Spleen (tissue), 11 donors: ENCODE results near the gene ABCA4. TPM values are rescaled to one million over a fixed set of nuclear protein-coding genes. Genes with fewer than 3 reads are reported as not detected.

Experiments used
- DNase-seq: peaks from one replicate; pipeline ENCODE4 v3.0.0-alpha.2; 2020
- H3K27ac ChIP-seq, 8 donors: fragments of 200-600 bp; sonication (generic) in 7 of 8; 1 replicate in 4 of 8; 2 replicates in 4 of 8; pipeline versions ENCODE4 v1.5.0 to v1.8.0; 2016 to 2021; ENCODE audit warnings: inconsistent platforms in 4 of 8, mild to moderate bottlenecking in 4 of 8, moderate library complexity in 1 of 8
- H3K27me3 ChIP-seq, 7 donors: fragments of 200-600 bp; sonication (generic) in 6 of 7; replicated peaks in 1 of 7; 1 replicate in 4 of 7; 2 replicates in 3 of 7; pipeline versions ENCODE4 v1.5.0 to v1.8.0; 2016 to 2021; ENCODE audit warnings: inconsistent platforms in 3 of 7, mild to moderate bottlenecking in 1 of 7
- H3K36me3 ChIP-seq, 6 donors: fragments of 200-600 bp; sonication (generic) in 5 of 6; 1 replicate in 4 of 6; 2 replicates in 2 of 6; pipeline versions ENCODE4 v1.5.0 to v1.8.0; 2016 to 2021; ENCODE audit warnings: inconsistent platforms in 2 of 6
- H3K4me1 ChIP-seq, 6 donors: fragments of 200-600 bp; sonication (generic) in 5 of 6; 1 replicate in 3 of 6; 2 replicates in 3 of 6; pipeline versions ENCODE4 v1.5.0 to v1.8.0; 2016 to 2021; ENCODE audit warnings: inconsistent platforms in 3 of 6
- H3K4me3 ChIP-seq, 8 donors: fragments of 200-600 bp; sonication (generic) in 7 of 8; 1 replicate in 4 of 8; 2 replicates in 4 of 8; pipeline versions ENCODE4 v1.5.0 to v1.8.0; 2016 to 2021; ENCODE audit warnings: inconsistent platforms in 4 of 8, mild to moderate bottlenecking in 4 of 8, moderate library complexity in 2 of 8
- H3K9me3 ChIP-seq, 8 donors: fragments of 200-600 bp; sonication (generic) in 7 of 8; 1 replicate in 4 of 8; 2 replicates in 4 of 8; pipeline versions ENCODE4 v1.5.0 to v1.8.0; 2016 to 2021; ENCODE audit warnings: inconsistent platforms in 4 of 8
- CTCF ChIP-seq, 11 experiments: fragments of 200-600 bp in 7 of 11; fragments of 450-650 bp in 4 of 11; sonication (generic) in 4 of 11; IDR thresholded peaks in 8 of 11; conservative IDR thresholded peaks in 3 of 11; 1 replicate in 7 of 11; 2 replicates in 4 of 11; pipeline versions ENCODE4 v1.4.0 to v1.8.0; 2016 to 2021; ENCODE audit warnings: antibody characterized with exemption in 11 of 11, inconsistent platforms in 4 of 11, mild to moderate bottlenecking in 1 of 11
- POLR2A ChIP-seq, 3 donors: fragments of 450-650 bp; IDR thresholded peaks; one replicate each; pipeline ENCODE4 v1.5.1; 2017; ENCODE audit warnings: antibody characterized with exemption in 3 of 3, mild to moderate bottlenecking in 1 of 3
- POLR2AphosphoS5 ChIP-seq, 3 donors: sonication (generic); formaldehyde crosslinking; IDR thresholded peaks; one replicate each; pipeline ENCODE4 v1.5.1; 2017; ENCODE audit warnings: antibody characterized with exemption in 3 of 3
- WGBS, 5 donors: extraction: QIAGEN DNeasy Blood & Tissue Kit in 3 of 5; methylation state at CpG; one replicate each; pipeline versions ENCODE4 v1.1.5 to v1.1.7; 2013 to 2018; 5-methylcytosine and 5-hydroxymethylcytosine counted together
- intact Hi-C: fragments of 100-400 bp; cut with DNase I; formaldehyde crosslinking; loops from one replicate; pipeline ENCODE4 v1.15.0; 2023; ENCODE audit warnings: low total_unique reads
- polyA plus RNA-seq, 3 donors: library from polyadenylated mRNA; stranded (reverse); fragments of 200-250 nt; gene quantifications; one replicate each; pipeline ENCODE4 v1.2.1, GENCODE V29; 2013
- total RNA-seq, 7 donors: library from RNA; depleted of rRNA in 3 of 7; stranded (reverse); fragments of >200 nt in 3 of 7; fragmentation: NEBNext Ultra II Directional in 4 of 7; extraction: Animal tissue kit (Norgen Biotek cat#: 25700) in 4 of 7; gene quantifications; one replicate each; pipeline versions ENCODE4 v1.1.0 to v1.2.1, GENCODE V29; 2016 to 2021
- donor health status: healthy with polysubstance abuse.
- donor health status: DM: no; HTN: no; CAD: no; lungs with moderate emphysema.
- donor health status: DM: no; HTN: no; CAD: no.
- donor health status: Bipolar disorder and iron deficiency.
- donor health status: healthy.
- donor health status: DM: no; HTN: no; CAD: no.
- donor health status: DM: yes; HTN: yes; CAD: no.

The ABCA4 gene
- total and polyA plus RNA-seq, 10 donors = 0.04 to 0.64 (median 0.24) TPM

- peaks cover 0 to 14% (median 0%) of the 10 kb centered on the region in 7 donors for H3K27me3 ChIP-seq
- H3K36me3 ChIP-seq = no peaks in the 10 kb centered on the region
- H3K9me3 ChIP-seq = no peaks in the 10 kb centered on the region
- no peak for TF ChIP-seq POLR2A (IDR thresholded peaks at IDR 0.05)
- TF ChIP-seq POLR2AphosphoS5 (IDR thresholded peaks at IDR 0.05) = no peak
- no peak for TF ChIP-seq CTCF (IDR thresholded peaks at IDR 0.05 in 8 of 11, conservative IDR thresholded peaks at IDR 0.05 in 3 of 11)
- 77 to 92% (median 91%) methylated on average over 6 to 7 of the region's 7 CpGs for WGBS, 5 donors
- intact Hi-C loops = no loop called here
- H3K4me3 ChIP-seq = no peak overlapping the region
- H3K27ac ChIP-seq = no peak overlapping the region
- no peaks in the 10 kb centered on the region for H3K4me1 ChIP-seq
- peak; percentile 55 for DNase-seq
Observed at GRCh38 chr1:94118471-94118870, 2.5 kb downstream of the ABCA4 start.

- Histone ChIP-seq H3K9me3 (no peaks in the 10 kb centered on the region), H3K4me3 (no peak overlapping the region), H3K27me3 (peaks cover 0 to 17% (median 0%) of the 10 kb centered on the region in 7 donors), H3K4me1 (no peaks in the 10 kb centered on the region), H3K36me3 (no peaks in the 10 kb centered on the region), H3K27ac (no peak overlapping the region)
- intact Hi-C loops = no loop called here
- peak; percentile 22 for DNase-seq
- no peak for TF ChIP-seq CTCF (IDR thresholded peaks at IDR 0.05 in 8 of 11, conservative IDR thresholded peaks at IDR 0.05 in 3 of 11)
- no peak for TF ChIP-seq POLR2A (IDR thresholded peaks at IDR 0.05)
- no peak for TF ChIP-seq POLR2AphosphoS5 (IDR thresholded peaks at IDR 0.05)
- 66 to 91% (median 87%) methylated on average over 7 of the region's 7 CpGs for WGBS, 5 donors
Observed at GRCh38 chr1:94118013-94118412, 2.9 kb downstream of the ABCA4 start.

DNA sequence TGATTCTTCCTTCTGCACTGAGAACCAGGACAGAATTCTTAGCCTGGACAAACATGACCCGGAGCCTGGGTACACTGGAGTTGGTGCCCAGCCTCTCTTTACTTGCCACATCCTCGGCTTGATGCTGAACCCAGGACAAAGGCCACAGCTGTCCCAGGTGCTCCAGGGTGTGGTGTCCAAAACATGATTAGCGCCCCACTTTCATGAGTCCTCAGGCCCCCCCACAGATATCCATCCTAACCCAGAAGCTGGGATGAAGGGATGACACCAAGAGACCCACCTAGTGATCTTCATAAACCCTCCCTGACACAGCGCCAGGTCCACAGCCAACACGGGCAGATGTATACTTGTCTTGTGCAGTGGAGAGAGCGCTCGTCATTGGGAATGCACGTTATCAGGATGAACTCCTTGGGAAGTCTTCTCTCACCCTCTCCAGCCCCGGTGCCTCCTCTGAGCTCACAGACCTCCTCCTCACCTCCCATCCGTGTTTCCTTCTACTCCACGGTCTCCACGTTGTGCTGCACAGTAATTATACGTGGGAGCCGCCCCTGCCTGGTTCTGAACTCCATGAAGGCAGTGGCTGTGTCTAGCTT lies 3.6 kb downstream of the ABCA4 start:
- DNase-seq = peak; percentile 44
- H3K4me3 ChIP-seq = no peak overlapping the region
- H3K36me3 ChIP-seq = no peaks in the 10 kb centered on the region
- TF ChIP-seq POLR2A (IDR thresholded peaks at IDR 0.05) = no peak
- no peak for TF ChIP-seq POLR2AphosphoS5 (IDR thresholded peaks at IDR 0.05)
- no peak for TF ChIP-seq CTCF (IDR thresholded peaks at IDR 0.05 in 8 of 11, conservative IDR thresholded peaks at IDR 0.05 in 3 of 11)
- H3K9me3 ChIP-seq = no peaks in the 10 kb centered on the region
- intact Hi-C loops = no loop called here
- 75 to 89% (median 84%) methylated on average over 14 of the region's 14 CpGs for WGBS, 5 donors
- H3K27ac ChIP-seq = no peak overlapping the region
- no peaks in the 10 kb centered on the region for H3K4me1 ChIP-seq
- H3K27me3 ChIP-seq = peaks cover 0 to 17% (median 0%) of the 10 kb centered on the region in 7 donors

GRCh38 chr1:94115900-94116436 lies 5.0 kb downstream of the ABCA4 start:
- no peaks in the 10 kb centered on the region for H3K36me3 ChIP-seq
- no peaks in the 10 kb centered on the region for H3K9me3 ChIP-seq
- H3K27ac ChIP-seq = no peak overlapping the region
- 82 to 89% (median 84%) methylated on average over 6 of the region's 6 CpGs for WGBS, 5 donors
- no peaks in the 10 kb centered on the region for H3K4me1 ChIP-seq
- DNase-seq = peak; percentile 21
- intact Hi-C loops = no loop called here
- no peak overlapping the region for H3K4me3 ChIP-seq
- H3K27me3 ChIP-seq = peaks cover 0 to 23% (median 0%) of the 10 kb centered on the region in 7 donors
- TF ChIP-seq POLR2AphosphoS5 (IDR thresholded peaks at IDR 0.05) = no peak
- TF ChIP-seq CTCF (IDR thresholded peaks at IDR 0.05 in 8 of 11, conservative IDR thresholded peaks at IDR 0.05 in 3 of 11) = no peak
- no peak for TF ChIP-seq POLR2A (IDR thresholded peaks at IDR 0.05)
